GM19193 (cell line): Measurements from ENCODE around the gene CALML6.

Experiments
- POLR2A ChIP-seq: IDR thresholded peaks from 4 replicates; pipeline ENCODE4 v1.6.1; 2011; ENCODE audit not compliant: insufficient read depth, insufficient read length; ENCODE audit errors: extremely low read depth

The CALML6 gene

DNA sequence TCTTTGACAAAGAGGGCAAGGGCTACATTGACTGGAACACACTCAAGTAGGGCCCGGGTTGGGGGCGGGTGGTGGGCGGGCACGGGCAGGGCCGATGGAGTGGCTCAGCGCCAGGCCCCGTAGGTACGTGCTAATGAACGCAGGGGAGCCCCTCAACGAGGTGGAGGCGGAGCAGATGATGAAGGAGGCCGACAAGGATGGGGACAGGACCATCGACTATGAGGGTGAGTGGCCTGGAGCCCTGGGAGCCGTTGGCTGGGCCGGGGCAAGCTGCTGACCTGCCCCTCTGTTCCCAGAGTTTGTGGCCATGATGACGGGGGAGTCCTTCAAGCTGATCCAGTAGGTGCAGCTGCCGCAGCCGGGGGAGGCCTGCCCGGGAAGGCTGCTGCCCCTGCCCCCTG is 1.8 kb downstream of the CALML6 start:
- no peak for TF ChIP-seq POLR2A

DNA sequence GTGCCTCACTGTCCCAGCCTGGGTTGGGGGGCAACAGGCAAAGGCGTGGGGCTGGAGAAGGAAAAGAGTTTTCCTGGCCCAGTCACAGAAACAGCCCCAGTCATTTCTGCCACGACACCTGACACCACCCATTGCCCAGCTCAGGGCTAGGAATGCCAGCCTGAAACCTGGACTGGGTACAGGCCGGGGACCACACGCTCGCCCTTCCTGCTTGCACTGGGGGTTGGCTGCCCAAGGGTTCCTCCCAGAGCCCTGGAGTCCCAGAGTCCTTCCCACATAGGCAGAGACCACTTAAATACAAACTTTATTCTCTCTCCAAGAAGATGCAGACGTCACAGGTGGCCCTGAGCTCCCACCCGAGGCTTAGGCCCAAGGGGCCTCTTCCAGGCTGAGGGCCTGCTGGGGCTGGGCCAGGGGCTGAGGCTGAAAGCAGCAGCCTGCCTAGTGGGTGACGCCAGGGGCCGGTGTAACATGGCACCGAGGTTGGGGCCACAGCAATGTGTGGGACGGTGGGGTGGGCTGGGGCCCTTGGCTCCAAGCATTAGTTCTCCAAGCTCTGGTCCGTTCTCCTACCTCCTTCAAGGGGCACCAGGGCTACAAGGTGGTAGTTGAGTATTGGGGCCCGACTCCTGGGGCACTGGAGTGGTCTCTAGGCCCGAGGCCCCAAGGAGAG is 2.4 kb downstream of the CALML6 start:
- TF ChIP-seq POLR2A, result no peak

DNA sequence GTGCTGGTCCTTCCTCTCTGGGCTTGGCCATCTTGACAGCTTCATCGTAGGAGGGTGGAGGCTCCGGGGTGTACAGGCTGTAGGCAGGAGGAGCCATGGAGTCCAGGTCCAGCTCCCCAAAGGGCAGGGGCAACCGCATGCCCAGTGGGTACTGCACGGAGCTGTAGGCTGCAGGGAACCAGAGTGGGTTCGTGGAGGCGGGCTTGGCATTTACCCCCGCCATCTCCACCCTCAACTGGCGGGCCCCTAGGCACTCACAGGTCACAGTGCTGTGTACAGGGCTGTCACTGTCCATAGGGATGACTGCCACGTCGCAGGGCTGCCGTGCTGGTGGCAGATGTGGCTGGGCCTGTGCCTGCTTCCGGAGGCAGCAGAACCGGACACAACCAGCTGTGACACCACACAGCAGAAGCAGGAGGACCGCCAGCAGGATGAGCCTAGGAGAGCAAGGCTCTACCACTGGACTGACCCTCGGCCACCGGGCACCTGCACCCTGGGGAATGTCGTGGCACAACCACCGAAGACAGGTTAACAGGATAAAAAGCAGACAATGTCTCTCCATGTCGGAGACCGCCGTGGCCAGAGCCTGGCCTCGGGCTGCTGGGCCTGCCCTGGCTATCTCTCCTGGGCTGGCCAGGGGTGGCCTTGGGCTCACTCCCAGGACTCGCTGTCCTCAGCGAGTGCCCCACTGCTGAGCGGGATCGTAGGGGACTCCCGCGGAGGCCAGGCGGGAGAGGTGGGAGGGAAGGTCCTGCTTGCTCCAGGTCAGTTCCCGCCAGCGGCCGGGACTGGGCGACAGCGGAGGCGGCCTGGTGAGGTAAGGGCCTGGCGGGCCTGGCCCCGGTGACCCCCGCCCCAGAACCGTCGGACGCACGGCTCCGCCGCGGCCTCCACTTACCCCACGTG is 3.2 kb downstream of the CALML6 start:
- no peak for TF ChIP-seq POLR2A

DNA sequence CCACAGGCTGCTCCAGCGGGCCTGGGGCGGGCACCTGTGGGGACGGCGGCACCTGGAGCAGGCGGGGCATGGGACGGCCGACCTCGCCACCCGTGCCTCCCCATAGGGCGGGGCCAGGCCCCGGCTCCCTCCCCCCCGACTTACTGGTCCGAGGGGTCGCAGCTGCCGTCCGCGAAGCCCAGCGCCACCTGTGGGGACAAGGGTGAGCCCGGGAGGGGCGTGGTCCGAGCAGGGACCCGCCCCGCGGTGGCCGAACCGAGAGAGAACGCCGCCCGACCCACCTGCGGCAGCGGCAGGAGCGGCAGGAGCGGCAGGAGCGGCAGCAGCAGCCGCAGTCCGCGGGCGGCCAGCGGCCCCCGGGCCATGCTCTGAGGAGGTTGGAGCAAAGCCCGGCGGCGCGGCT is 3.8 kb downstream of the CALML6 start, which contains the start of gene TMEM52:
Gene TMEM52, minus strand, starts transcription at position 379 of the 403 bp plus-strand sequence. Its CDS starts 14 bp downstream, at position 365.
- TF ChIP-seq POLR2A, result no peak

DNA sequence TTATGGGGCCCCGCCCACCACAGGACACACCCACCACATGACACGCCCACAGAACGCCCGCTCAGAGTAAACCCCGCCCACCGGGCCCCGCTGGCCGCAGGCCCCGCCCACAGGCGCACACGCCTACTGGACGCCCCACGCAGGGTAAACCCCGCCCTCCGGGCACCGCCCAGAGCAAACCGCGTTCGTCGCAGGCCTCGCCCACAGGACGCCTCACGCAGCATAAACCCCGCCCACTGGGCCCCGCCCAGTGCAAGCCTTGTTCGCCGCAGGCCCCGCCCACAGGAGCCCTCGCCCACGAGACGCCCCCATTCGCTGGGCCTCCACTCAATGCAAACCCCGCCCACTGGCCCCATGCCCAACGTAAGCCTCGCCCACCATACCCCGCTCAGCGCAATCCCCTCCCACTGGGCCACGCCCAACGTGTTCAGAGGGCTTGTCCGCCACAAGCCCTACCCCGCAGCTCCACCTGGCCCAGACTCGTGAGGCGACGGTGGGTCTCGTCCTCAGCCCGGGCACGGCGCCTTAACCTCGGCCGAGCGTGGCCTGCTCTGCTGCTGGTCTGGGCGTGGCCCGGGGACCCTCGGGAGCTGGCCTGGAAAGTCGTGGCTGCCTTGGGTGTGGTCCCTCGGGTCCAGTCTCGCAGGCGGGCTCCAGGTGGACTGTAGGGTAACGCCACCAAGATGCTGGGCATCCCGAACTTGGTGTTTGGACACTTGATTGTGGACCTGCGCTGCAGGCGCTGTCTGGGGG is 4.4 kb downstream of the CALML6 start:
- peak; percentile 22 for TF ChIP-seq POLR2A

DNA sequence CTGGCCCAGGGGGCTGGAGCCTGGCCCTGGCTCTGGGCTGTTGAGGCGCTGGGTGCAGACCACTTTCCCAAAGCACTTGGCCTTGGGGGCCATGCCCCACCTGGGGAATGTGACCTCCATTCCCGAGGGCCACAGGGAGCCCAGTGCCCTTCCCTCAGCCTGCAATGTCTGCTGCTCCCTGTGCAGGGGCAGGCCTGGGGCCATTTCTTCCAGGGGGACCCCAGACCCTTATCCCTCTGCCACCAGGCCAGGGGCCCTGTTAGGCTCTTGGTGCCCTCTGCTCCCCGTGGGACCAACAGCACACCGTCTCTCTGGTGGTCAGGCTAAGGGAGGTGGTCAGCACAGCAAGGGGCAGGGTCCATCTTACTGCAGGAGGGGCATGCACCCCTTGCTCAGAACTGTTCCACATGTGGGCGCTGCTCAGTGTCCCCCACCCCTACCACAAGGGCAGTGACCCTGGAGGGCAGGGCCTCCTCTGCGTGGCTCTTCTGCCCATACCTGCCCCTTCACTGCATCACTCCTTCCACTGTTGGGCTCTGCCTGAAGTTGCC is 5.1 kb downstream of the CALML6 start:
- TF ChIP-seq POLR2A, result no peak

DNA sequence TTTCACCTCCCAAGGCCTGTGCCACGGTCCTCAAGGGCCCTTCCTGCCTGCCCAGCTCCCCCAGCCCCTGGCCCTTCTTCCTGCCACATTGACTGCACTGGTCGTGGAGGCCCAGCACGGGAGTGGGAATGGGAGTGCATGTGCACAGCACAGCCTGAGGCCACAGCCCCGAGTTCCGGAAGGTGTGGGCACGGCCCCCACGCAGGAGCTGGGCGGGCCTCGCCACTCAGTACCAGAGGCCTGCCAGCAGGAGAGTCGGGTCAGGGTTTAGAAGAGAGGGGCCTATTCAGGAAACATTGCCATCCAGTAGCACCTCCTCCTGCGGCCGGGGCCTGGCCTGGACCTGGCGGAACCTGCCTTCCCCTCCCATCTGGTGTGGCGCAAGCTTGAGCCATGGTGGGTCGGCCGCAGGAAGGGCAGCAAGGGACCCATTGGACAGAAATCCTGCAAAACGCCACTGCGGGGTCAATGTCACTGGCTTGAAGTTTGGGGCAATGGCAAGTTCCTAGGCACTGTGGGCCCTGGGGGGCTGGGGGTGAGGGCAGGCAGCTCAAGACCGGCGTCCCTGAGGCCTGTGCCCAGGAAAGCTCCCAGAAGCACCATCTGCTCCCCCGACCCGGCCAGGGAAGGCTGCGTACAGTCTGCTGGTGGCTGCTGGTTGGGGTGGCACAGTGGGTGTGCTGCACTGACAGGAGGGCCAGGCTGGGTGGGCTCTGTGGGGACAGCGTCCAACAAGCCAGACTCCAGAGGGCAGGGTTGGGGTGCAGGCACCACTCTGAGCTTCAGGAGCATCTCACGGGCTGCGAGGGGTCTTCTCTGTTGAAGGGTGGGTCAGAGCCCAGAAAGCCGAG is 5.8 kb downstream of the CALML6 start:
- TF ChIP-seq POLR2A, result no peak

DNA sequence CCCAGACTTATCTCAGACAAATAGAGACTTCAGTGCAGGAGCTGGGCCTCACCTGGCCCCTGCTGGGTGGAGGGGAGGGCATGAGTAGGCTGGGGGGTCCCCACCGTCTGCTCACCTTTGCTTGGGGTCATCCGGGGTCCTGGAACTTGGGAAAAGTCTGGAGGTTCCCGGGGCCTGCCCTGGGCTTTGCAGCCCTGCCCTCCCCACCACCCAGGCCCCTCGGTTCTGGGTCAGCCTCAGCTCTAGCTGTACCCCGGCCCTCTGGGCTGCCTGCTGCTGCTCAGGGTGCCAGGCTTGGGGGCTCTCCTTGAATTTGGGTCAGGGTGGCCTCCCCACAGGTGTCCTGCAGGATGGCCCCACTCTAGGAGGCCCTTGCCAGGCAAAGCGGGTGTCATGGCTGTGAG is 6.4 kb downstream of the CALML6 start:
- TF ChIP-seq POLR2A, result no peak

DNA sequence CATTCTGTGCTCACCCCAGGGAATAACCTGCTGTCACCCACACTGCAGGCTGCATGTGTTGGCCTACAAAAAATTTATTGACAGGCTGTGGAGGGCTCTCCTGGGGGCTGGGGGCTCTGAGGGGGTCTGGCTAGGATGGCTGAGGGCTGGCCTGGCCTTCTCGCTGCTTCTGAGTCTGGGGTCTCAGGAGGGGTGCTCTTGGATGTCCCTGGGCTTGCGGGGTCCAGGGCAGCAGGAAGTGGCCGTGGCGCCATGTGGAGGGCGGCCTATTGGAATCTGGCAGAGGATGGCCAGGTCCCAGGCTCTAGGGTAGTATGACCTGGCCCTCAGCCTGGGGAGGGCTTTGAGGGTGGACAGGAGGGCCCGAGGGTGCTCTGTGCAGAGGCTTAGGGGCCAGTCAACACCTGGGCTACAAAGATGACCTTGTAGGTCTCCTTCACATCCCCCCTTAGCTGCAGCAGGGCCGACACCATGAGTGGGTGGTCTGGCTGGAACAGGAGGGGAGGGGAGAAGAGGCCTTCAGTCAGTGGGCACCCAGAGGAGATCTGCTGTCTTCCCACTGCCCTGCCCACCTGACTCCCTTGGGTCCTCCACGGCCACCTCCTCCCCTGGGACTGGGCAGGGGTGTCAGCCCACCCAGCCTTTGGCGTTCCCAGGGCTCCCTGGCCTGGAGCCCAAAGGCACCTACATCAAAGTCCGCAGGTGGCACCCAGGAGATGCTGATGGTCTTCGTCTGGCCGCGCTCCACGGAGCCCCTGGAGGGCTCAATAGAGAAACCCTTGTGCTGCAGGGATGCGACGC is 7.0 kb downstream of the CALML6 start:
- TF ChIP-seq POLR2A, result no peak

DNA sequence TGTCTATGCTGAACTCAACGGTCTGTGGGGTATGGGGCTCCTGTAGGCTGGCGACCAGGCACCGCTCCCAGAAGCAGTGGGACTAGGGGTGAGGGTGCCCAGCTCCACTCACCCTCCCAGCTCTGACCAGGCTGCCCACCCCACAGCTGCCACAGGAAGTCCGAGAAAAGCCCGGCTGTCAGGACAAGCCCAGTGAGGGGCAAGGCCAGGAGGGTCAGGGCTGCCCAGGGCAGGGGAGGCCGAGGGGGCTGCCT is 7.6 kb downstream of the CALML6 start:
- TF ChIP-seq POLR2A, result no peak

DNA sequence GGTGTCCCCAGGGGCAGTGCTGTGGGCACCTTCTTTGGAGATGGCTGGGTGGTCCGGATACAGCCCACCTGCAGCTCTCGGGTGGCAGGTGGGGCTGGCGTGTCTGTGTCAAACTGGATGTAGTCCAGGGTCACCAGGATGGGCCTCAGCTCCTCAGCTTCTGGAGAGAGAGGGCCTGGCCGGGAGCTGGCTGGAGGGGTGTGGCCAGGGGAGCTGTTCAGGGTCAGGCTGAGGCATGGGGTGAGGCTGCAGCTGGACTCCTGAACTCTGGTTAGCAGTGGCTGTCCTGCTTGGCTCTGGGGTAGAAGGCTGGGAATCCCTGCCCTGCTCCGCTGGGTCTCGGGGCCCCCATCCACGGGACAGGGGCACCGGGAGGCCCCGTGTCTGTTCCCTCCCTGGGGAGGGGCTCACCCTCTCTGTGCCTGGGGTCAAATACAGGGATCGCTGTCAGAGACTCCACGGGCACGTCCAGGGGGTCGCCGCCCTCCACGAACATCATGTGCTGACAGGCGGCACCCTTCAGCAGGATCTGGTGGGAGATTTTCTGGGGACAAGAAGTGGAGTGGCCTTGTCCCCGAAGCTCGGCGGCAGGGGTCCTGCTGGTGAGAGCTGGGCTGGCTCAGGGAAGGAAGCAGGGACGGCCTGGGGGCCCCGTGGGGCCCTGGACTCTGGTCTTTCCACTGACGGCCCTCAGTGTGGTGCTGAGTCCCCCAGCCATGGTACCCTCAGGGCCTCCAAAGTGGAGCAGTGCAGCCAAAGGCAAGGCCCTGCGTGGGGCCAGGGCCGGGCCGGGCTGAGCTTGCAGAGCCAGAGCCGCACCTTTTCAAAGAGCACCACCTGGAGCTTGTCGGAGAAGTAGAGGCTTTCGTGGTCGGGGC is 8.1 kb downstream of the CALML6 start:
- no peak for TF ChIP-seq POLR2A

DNA sequence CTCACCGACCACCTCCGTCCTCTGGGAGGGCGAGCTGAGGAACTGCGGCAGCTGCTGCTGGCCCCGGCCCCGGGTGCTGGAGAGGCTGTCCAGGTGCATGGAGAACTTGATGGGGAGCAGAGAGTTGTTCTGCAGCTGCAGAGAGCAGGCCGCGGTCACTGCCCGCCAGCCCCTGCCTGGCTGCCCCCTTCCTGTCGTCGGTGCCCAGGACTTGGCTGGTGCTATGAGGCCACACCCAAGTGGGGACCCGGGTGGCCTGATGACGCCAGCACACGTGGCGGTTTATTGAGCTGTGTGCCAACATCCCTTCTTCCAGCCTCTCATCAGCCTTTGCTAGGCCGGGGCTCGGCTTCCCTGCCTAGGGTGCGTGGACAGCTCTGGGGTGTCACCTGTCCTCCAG is 9.3 kb downstream of the CALML6 start:
- no peak for TF ChIP-seq POLR2A

DNA sequence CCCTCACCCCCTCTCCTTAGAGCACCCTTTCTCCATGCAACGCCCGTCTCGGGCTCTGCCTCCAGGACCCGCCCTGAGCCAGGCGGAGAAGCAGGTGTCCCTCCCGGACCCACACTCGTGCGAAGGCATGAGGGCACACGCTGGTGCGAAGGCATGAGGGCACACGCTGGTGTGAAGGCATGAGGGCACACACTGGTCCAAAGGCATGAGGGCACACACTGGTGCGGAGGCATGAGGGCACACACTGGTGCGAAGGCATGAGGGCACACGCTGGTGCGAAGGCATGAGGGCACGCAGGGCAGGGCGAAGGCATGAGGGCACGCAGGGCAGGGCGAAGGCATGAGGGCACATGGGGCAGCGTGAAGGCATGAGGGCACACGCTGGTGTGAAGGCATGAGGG is 9.8 kb downstream of the CALML6 start:
- TF ChIP-seq POLR2A, result no peak
